GM12801 (cell line): ENCODE measurements around the gene AMBP.

Experiments used
- CTCF ChIP-seq: IDR thresholded peaks from one replicate; pipeline ENCODE4 v1.5.1; 2011; ENCODE audit warnings: control low read depth; ENCODE audit not compliant: insufficient read length; ENCODE audit errors: extremely low read depth

AMBP gene

GRCh38 chr9:114092336-114092735, 14.2 kb upstream of the AMBP start:
- TF ChIP-seq CTCF, result no peak

- no peak for TF ChIP-seq CTCF
These were observed 13.6 kb upstream of the AMBP start for GRCh38 chr9:114091711-114092110.

GRCh38 chr9:114090798-114091197, 12.7 kb upstream of the AMBP start:
- TF ChIP-seq CTCF, result no peak

- no peak for TF ChIP-seq CTCF
These were observed 11.2 kb upstream of the AMBP start for GRCh38 chr9:114089206-114089840.

GRCh38 chr9:114088571-114089170, 10.6 kb upstream of the AMBP start:
- no peak for TF ChIP-seq CTCF

- no peak for TF ChIP-seq CTCF
These were observed 9.6 kb upstream of the AMBP start for GRCh38 chr9:114087721-114088120.

- TF ChIP-seq CTCF, result no peak
These were observed 8.5 kb upstream of the AMBP start for GRCh38 chr9:114086607-114087006.

- no peak for TF ChIP-seq CTCF
These were observed 7.9 kb upstream of the AMBP start for GRCh38 chr9:114086009-114086408.
